Activated CD4-positive, alpha-beta T cell treated with anti-CD3 and anti-CD28 coated beads, Interleukin-10, Interleukin-2, amounts not matched to agents 100 ng/mL and 50 ng/mL, durations not matched to agents 16 hours and 8 hours (primary cell): ENCODE measurements around the gene STXBP6.
"Not testable (repeated sequence)": the region's sequence is repeated elsewhere in the genome, so short reads cannot be mapped to it uniquely, and the experiment has no call there.

Experiments
- DNase-seq: peaks from one replicate; pipeline ENCODE4 v3.0.0-alpha.2; 2020

The STXBP6 gene

GRCh38 chr14:24982472-24983155, 67.3 kb downstream of the STXBP6 start:
- DNase-seq, result no peak

GRCh38 chr14:24979725-24980239, 70.2 kb downstream of the STXBP6 start:
- no peak for DNase-seq

DNA sequence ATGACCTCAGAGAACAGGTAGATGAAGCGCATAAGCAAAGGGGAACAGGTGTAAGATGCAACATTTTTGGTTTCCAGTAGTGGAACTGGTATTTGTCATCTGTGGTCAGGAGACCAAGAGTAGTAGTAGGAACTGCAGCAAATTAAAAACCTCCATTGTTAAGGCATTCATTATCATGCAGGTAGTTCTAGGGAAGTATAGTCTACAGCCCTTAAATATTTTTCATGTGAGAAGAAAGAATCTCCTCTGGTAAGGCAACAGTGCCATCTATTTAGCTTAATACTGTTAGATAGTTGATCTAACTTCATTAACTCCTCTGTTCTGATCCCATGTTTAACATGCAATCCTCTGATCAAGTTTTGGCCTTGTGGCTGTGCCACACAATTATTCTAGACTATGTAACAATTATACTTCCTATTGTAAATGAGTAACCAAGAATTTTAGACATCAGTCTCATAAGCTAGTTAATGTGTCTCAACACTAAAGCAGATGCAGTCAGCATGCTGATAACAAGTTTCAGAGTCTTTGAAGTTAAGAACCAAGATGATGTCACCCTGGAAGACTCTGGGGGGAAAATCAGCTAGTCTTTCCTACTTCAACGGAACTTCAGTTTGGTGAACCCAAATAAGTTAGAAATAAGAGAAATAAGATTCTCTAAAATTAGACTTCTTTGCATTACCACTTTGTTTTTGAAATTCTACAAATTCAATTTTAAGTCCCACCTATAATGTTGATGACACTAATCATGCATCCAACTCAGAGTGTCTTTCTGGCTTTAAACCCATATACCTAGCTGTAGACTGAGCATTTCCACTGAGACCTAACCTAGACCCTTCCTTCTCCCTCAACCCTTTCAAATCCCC, 70.9 kb downstream of the STXBP6 start:
- DNase-seq, result no peak

GRCh38 chr14:24976602-24977001, 73.3 kb downstream of the STXBP6 start:
- no peak for DNase-seq

- no peak for DNase-seq
Observed at GRCh38 chr14:24975393-24975792, 74.6 kb downstream of the STXBP6 start.

GRCh38 chr14:24974591-24975374, 75.2 kb downstream of the STXBP6 start:
- DNase-seq, result no peak

DNA sequence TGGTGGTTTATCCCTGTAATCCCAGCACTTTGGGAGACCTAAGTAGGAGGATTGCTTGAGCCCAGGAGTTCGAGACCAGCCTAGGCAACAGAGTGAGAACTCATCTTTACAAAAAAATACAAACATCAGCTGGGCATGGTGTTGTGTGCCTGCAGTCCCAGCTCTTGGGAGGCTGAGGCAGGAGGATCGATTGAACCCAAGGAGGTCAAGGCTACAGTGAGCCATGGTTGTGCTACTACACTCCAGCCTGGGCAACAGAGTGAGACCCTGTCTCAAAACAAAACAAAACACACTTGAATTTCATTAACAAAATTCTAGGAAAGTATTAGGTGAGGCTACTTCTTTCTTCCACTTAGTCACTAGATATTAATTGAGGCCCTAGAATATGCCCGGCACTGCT, 77.1 kb downstream of the STXBP6 start:
- no peak for DNase-seq

DNA sequence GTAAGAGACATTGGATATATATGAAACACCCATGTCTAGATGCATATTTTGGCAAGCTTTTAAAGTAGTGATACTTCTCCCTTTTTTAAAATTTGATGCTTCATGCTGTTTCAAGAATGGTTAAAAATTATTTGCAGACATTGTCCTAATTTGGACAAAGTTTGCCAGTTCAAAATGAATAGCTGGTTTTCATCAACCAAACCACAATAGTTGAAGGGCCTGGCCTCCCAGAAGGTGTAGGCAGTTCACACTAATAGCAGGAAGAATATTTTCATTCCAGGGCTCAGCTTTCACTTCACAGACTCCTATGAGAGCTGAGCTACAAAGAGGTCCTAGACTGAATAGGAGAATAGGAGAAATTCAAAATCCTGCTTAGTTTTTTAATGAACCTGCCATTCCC, 78.7 kb downstream of the STXBP6 start:
- DNase-seq, result no peak

GRCh38 chr14:24966579-24966964, 83.4 kb downstream of the STXBP6 start:
- DNase-seq, result no peak

- DNase-seq, result no peak
Observed at GRCh38 chr14:24965934-24966578, 83.9 kb downstream of the STXBP6 start.

DNA sequence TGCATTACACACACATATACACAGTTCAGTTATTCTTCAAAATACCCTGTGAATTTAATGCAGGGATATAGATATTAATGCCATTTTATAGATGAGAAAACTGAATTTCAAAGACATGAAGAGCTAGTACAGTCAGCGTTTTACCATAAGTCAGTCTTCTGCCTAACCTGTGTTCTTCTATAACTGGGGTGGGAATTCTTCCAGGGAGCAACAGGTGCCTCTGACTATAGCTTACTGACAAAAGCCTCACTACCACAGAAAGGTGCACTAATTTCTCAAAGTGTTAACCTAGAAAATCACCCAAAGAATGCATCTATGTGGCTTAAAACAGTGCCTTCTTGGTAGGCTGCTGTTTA, 84.4 kb downstream of the STXBP6 start:
- no peak for DNase-seq

- DNase-seq, result no peak
Observed at GRCh38 chr14:24964591-24964990, 85.4 kb downstream of the STXBP6 start.

DNA sequence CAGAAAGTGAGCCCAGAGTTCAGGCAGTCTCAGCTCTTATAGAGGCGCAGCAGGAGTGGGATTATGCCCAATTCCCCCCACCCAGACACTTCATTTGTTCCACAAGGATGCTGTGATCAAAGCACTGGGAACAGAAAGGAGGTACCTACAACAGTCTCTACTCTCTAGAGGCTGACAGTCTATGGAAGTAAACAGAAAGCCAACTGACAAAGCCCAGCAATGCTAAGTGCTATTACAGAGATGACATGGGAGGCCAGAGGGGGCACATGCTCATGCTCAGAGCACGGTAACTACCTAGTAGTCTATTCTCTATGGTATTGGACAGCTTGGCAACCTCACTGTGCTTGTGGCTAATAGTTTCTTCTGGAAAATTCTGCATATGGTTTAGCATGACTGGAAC, 85.9 kb downstream of the STXBP6 start:
- no peak for DNase-seq

GRCh38 chr14:24962118-24962517, 87.8 kb downstream of the STXBP6 start:
- DNase-seq, result not testable (repeated sequence)

- DNase-seq, result no peak
Observed at GRCh38 chr14:24960816-24961215, 89.1 kb downstream of the STXBP6 start.

- no peak for DNase-seq
Observed at GRCh38 chr14:24959791-24960331, 90.1 kb downstream of the STXBP6 start.

DNA sequence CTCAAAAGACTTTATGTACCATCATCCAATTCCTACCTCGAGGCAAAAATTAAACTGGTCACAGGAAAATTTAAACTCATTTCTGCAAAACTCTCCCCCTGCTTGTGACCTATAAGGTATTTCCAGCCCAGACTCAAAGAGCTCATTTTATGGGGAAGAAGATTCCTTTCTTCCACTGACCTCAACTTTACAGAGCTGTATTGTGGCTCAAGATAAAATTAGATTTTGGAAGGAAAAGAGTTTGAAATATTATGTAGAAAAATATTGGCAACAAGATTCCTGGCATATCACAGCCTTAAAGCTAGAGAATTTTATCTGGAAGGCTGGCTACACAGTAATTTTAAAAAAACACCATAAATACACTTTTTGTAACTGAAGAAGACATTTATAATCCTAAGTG, 91.7 kb downstream of the STXBP6 start:
- no peak for DNase-seq

DNA sequence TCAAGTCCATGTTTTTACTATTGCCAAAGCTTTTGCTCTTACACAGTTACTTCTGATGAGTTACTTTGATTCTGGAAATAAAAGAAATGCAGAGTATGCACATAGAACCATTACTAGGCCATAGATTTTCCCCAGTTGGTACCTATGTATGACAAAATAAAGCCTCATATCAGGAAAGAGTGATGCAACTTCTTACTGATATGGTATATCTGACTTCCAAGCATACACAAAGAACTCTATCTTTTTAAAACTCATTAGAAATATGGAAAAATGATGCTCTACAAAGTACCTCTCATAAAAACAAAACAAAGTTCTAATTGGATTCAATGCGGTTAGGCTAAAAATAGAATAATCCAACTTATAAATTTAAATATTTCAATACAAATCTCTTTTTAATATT, 92.1 kb downstream of the STXBP6 start:
- no peak for DNase-seq

GRCh38 chr14:24956104-24956503, 93.8 kb downstream of the STXBP6 start:
- no peak for DNase-seq

GRCh38 chr14:24954700-24955037, 95.3 kb downstream of the STXBP6 start:
- DNase-seq, result no peak

- DNase-seq, result no peak
Observed at GRCh38 chr14:24954037-24954699, 95.8 kb downstream of the STXBP6 start.
